Measurements from ENCODE around the gene ZNF318. TPM values are rescaled to one million over a fixed set of nuclear protein-coding genes. Genes with fewer than 3 reads are reported as not detected.
"Not testable (repeated sequence)": the region's sequence is repeated elsewhere in the genome, so short reads cannot be mapped to it uniquely, and the experiment has no call there.

The ZNF318 gene
- total RNA-seq, 1 donor from 2014 or later, result 19.8 TPM

DNA sequence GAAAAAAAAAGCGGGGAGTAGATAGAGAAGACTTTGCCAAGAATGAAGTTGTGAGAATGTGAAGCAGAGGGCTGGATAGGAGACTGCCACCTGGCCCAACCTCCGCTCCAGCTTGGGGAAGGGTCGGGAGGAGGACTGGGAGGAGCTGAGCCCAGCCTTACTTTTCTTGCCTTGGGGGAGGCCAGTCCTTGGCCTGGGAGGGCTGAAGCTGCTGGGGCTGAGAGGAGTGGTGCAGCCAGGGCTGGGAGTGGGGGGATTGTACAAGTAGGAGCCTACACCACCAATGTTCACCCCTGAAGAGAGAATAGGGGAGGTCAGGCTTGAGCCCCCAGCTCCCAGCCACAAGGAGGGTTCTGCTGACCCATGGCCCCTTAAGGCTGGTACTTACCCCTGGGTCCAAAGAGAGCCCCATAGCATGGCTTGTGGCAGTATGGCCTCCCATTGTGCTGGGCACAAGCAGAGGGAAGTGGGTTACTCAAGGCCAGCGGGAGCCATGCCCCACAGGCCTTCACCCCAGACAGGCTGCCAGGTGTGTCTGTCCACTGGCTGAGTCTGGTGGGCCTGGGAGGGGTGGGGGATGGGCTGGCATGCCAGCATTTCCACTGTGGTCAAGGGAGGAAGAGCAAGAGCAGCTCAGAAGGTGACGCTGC, 61.9 kb downstream of the ZNF318 start:
- H3K4me1 Mint-ChIP-seq (ENCODE audit: low read depth), result peaks cover 7% of the 10 kb centered on the region
- H3K27ac Mint-ChIP-seq (ENCODE audit: unreplicated experiment), result no peak overlapping the region
- no peak for TF ChIP-seq CTCF (IDR thresholded peaks at IDR 0.05)
- H3K9me3 Mint-ChIP-seq (ENCODE audit: low read depth), result no peaks in the 10 kb centered on the region
- peaks cover 7% of the 10 kb centered on the region for H3K27me3 Mint-ChIP-seq (ENCODE audit: low read depth)
- H3K4me3 Mint-ChIP-seq (ENCODE audit: unreplicated experiment), result no peak overlapping the region
- H3K36me3 Mint-ChIP-seq (ENCODE audit: low read depth), result no peaks in the 10 kb centered on the region
- no peak for DNase-seq (ENCODE audit: low spot score)

DNA sequence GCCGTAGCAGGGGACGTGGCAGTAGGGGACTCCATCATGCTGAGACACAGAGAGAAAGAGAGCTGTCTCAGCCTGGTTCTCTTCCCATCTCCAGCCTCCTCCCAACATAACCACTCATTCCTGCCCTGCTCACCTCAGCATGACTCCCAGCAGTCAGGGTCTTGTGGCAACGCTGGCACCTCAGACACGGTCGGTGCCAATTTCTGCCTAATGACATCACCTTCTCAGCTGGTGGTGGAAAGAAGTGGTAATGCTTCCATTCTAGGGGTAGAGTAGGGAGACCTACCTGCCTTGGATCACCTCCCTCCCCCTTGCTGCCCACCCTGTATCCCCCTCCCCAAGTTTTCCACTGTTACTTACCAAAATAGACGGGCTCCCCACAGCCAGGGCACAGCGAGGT, 63.4 kb downstream of the ZNF318 start:
- TF ChIP-seq CTCF (IDR thresholded peaks at IDR 0.05), result no peak
- H3K27me3 Mint-ChIP-seq (ENCODE audit: low read depth), result peaks cover 17% of the 10 kb centered on the region

GRCh38 chr6:43304882-43305281, 64.6 kb downstream of the ZNF318 start:
- no peak for DNase-seq (ENCODE audit: low spot score)
- no peaks in the 10 kb centered on the region for H3K36me3 Mint-ChIP-seq (ENCODE audit: low read depth)
- TF ChIP-seq CTCF (IDR thresholded peaks at IDR 0.05), result no peak
- no peak overlapping the region for H3K4me3 Mint-ChIP-seq (ENCODE audit: unreplicated experiment)
- H3K27me3 Mint-ChIP-seq (ENCODE audit: low read depth), result peaks cover 19% of the 10 kb centered on the region
- no peaks in the 10 kb centered on the region for H3K9me3 Mint-ChIP-seq (ENCODE audit: low read depth)
- peaks cover 7% of the 10 kb centered on the region for H3K4me1 Mint-ChIP-seq (ENCODE audit: low read depth)
- no peak overlapping the region for H3K27ac Mint-ChIP-seq (ENCODE audit: unreplicated experiment)

More for the DNA sequence above, 63.4 kb downstream of the ZNF318 start:
- Mint-ChIP-seq H3K4me3 (ENCODE audit: unreplicated experiment) (no peak overlapping the region), H3K27ac (ENCODE audit: unreplicated experiment) (no peak overlapping the region), H3K36me3 (ENCODE audit: low read depth) (no peaks in the 10 kb centered on the region), H3K4me1 (ENCODE audit: low read depth) (peaks cover 7% of the 10 kb centered on the region), H3K9me3 (ENCODE audit: low read depth) (no peaks in the 10 kb centered on the region)
- no peak for DNase-seq (ENCODE audit: low spot score)

DNA sequence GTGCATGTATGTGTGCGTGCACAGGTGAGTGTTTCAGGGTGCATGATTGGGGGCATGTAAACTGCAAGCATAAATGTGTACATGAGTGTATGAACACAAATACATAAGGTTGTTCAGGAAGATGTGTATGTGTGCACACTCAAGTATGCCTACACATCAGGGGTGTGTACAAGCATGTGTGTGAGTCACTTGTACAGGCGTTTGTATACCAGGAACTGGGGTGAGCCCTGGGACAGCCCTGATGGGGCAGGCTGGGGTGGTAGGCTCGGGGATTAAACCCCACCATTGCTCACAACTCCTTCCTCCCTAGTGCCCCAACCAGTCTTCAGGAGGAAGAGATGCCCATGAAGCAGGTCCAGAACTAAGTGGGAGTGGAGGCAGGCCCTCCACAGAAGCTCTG, 65.1 kb downstream of the ZNF318 start:
- no peak overlapping the region for H3K27ac Mint-ChIP-seq (ENCODE audit: unreplicated experiment)
- DNase-seq (ENCODE audit: low spot score), result no peak
- no peak for TF ChIP-seq CTCF (IDR thresholded peaks at IDR 0.05)
- peaks cover 7% of the 10 kb centered on the region for H3K4me1 Mint-ChIP-seq (ENCODE audit: low read depth)
- peaks cover 21% of the 10 kb centered on the region for H3K27me3 Mint-ChIP-seq (ENCODE audit: low read depth)
- H3K36me3 Mint-ChIP-seq (ENCODE audit: low read depth), result no peaks in the 10 kb centered on the region
- H3K9me3 Mint-ChIP-seq (ENCODE audit: low read depth), result no peaks in the 10 kb centered on the region
- no peak overlapping the region for H3K4me3 Mint-ChIP-seq (ENCODE audit: unreplicated experiment)

DNA sequence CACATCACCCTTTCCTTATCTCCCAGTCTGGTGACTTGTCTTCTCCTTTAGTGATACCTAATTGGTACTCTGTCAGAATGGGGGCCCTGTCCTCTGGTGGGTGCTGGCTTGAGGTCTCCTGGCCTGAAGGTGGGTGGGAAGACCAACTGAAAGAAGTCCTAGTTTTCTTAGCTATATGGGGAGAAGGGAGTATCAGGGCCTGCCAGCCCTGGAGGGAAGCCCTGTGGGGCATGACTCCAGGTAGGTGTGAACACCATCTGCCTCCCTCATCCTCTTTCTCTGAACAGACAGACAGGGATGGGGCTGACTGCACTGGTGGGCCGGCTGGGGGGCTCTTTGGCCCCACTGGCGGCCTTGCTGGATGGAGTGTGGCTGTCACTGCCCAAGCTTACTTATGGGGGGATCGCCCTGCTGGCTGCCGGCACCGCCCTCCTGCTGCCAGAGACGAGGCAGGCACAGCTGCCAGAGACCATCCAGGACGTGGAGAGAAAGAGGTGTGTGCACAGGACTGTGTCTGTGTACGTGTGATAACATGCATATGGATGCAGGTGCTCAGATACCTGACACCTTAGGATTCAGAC, 65.6 kb downstream of the ZNF318 start:
- Mint-ChIP-seq H3K27me3 (ENCODE audit: low read depth) (peaks cover 21% of the 10 kb centered on the region), H3K36me3 (ENCODE audit: low read depth) (no peaks in the 10 kb centered on the region), H3K4me1 (ENCODE audit: low read depth) (peaks cover 6% of the 10 kb centered on the region), H3K4me3 (ENCODE audit: unreplicated experiment) (no peak overlapping the region), H3K27ac (ENCODE audit: unreplicated experiment) (no peak overlapping the region), H3K9me3 (ENCODE audit: low read depth) (no peaks in the 10 kb centered on the region)
- no peak for DNase-seq (ENCODE audit: low spot score)
- TF ChIP-seq CTCF (IDR thresholded peaks at IDR 0.05), result no peak

DNA sequence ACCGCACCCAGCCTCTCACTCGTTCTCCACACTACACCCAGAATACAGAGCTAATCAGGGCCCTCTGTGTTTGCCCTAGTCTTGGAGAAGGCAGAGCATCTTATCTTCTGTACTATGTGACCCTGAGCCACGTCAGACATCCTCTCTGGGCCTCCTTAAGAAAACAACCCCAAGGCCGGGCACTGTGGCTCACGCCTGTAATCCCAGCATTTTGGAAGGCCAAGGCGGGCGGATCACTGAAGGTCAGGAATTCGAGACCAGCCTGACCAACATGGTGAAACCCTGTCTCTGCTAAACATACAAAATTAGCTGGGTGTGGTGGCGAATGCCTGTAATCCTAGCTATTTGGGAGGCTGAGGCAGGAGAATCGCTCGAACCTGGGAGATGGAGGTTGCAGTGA, 66.4 kb downstream of the ZNF318 start:
- H3K27ac Mint-ChIP-seq (ENCODE audit: unreplicated experiment); H3K4me3 Mint-ChIP-seq (ENCODE audit: unreplicated experiment): not testable (repeated sequence)
- peaks cover 21% of the 10 kb centered on the region for H3K27me3 Mint-ChIP-seq (ENCODE audit: low read depth)

More for the DNA sequence above, 66.4 kb downstream of the ZNF318 start:
- H3K36me3 Mint-ChIP-seq (ENCODE audit: low read depth); H3K9me3 Mint-ChIP-seq (ENCODE audit: low read depth); H3K4me1 Mint-ChIP-seq (ENCODE audit: low read depth); DNase-seq (ENCODE audit: low spot score): not testable (repeated sequence)

All from chondrocyte (in vitro differentiated cells).